Activated CD8-positive, alpha-beta T cell treated with anti-CD3 and anti-CD28 coated beads, Interleukin-2, amount 10 ng/mL, durations not matched to agents 7 days and 5 days (primary cell): ENCODE data around the gene CXCL12. TPM values are rescaled to one million over a fixed set of nuclear protein-coding genes. Genes with fewer than 3 reads are reported as not detected.

Experiments used
- ATAC-seq: fragments of 150-1000 bp; cut with Tn5 transposase; one replicate; pipeline ENCODE4 v1.10.0; 2021; ENCODE audit warnings: moderate library complexity
- CTCF ChIA-PET: fragments of 350-600 bp; sonication (Branson Sonifier 250); formaldehyde crosslinking; loops from one replicate; lab custom pipeline; 2021; ENCODE audit warnings: antibody characterized with exemption; lab: Charles Lee
- POLR2A ChIA-PET: fragments of 350-600 bp; sonication (Branson Sonifier 250); formaldehyde crosslinking; loops from one replicate; lab custom pipeline; 2021; ENCODE audit warnings: antibody characterized with exemption; lab: Charles Lee
- DNase-seq: peaks from one replicate; pipeline ENCODE4 v3.0.0-alpha.2; 2020
- H3K27ac Mint-ChIP-seq: one replicate; pipeline ENCODE4 v1.8.0; 2021; ENCODE audit warnings: mild to moderate bottlenecking, mixed read lengths
- H3K27me3 Mint-ChIP-seq: one replicate; pipeline ENCODE4 v1.8.0; 2021; ENCODE audit warnings: low read depth, mixed read lengths
- H3K36me3 Mint-ChIP-seq: one replicate; pipeline ENCODE4 v1.8.0; 2021; ENCODE audit warnings: low read depth, mixed read lengths
- H3K4me1 Mint-ChIP-seq: one replicate; pipeline ENCODE4 v1.8.0; 2021; ENCODE audit warnings: low read depth, mixed read lengths
- H3K4me3 Mint-ChIP-seq: one replicate; pipeline ENCODE4 v1.8.0; 2021; ENCODE audit warnings: mild to moderate bottlenecking, mixed read lengths
- H3K9me3 Mint-ChIP-seq: one replicate; pipeline ENCODE4 v1.8.0; 2022; ENCODE audit warnings: mixed read lengths; ENCODE audit not compliant: insufficient read depth
- total RNA-seq, 2 experiments: library from RNA; stranded (reverse); gene quantifications; one replicate each; pipeline ENCODE4 v1.2.3, GENCODE V29; 2021

Gene CXCL12
- total RNA-seq, 2 experiments from 2014 or later, result not detected

DNA sequence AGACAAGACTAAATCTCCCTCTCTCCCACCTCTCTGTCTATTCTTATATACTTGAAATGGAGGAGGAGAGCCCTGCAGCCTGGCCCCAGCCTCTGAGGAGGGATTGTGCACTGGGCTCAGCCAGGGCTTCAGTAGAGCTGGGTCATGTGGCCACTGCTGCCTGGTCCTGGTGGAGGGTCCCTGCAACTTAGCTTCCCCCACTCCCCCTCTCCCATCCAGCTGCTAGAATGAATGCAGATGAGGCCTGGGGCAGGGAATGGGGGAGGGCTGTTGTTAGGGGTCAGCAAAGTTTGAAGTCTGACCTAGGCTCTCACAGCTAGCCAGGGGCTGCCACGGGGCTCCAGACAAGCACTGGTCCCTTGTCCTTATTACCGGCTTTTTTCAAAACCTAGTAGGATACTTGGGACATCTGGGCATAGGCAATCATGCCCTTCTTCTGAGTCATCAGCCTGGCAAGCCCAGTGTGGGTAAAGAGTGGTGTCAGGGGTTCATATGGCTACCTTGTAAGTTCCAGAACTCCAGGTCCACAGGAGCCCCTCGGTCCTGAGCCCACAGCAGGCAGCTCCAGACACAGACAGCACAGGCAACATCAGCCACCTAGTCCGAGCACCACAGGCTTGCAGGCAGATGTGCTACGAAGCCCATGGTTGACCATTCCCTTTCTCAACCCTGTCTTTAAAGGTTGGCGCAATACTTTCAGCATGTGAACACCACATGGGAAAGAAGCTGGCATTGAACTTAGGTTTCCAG lies 12.8 kb upstream of the CXCL12 start:
- H3K9me3 Mint-ChIP-seq, result no peaks in the 10 kb centered on the region
- ATAC-seq (no peak), DNase-seq (no peak)
- H3K27me3 Mint-ChIP-seq, result peaks cover 7% of the 10 kb centered on the region
- no peaks in the 10 kb centered on the region for H3K36me3 Mint-ChIP-seq
- ChIA-PET CTCF (no interaction called here), POLR2A (no interaction called here)
- H3K4me1 Mint-ChIP-seq, result no peaks in the 10 kb centered on the region
- no peak overlapping the region for H3K27ac Mint-ChIP-seq
- no peak overlapping the region for H3K4me3 Mint-ChIP-seq

DNA sequence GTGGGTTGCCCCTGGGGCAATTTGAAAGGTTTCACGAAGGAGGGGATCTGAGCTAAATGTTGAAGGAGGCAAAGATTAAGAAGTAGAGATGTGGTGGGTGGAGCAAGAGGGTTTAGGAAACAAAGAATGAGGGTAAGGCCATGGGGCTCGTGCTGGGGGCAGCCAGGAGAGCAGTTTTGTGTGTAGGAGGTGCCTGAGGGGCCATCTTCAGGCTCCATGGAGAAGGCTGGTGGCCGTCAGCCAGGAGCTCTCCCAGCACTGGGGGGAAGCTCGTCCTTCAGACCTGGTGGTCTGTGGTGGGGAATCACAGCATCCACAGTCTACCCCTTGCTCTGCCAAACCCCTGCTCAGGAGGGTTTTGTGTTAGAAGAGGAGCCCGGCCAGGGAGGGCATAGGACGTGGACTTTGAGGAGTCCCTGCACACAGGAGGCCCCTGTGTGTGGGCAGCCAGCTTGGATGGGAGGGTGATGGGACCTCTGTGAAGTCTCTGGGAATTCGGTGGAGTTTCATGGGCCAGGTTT lies 11.8 kb upstream of the CXCL12 start:
- Mint-ChIP-seq H3K4me3 (no peak overlapping the region), H3K9me3 (no peaks in the 10 kb centered on the region), H3K4me1 (no peaks in the 10 kb centered on the region), H3K36me3 (no peaks in the 10 kb centered on the region), H3K27me3 (peaks cover 9% of the 10 kb centered on the region), H3K27ac (no peak overlapping the region)
- no peak for ATAC-seq
- ChIA-PET POLR2A (no interaction called here), CTCF (no interaction called here)
- no peak for DNase-seq

DNA sequence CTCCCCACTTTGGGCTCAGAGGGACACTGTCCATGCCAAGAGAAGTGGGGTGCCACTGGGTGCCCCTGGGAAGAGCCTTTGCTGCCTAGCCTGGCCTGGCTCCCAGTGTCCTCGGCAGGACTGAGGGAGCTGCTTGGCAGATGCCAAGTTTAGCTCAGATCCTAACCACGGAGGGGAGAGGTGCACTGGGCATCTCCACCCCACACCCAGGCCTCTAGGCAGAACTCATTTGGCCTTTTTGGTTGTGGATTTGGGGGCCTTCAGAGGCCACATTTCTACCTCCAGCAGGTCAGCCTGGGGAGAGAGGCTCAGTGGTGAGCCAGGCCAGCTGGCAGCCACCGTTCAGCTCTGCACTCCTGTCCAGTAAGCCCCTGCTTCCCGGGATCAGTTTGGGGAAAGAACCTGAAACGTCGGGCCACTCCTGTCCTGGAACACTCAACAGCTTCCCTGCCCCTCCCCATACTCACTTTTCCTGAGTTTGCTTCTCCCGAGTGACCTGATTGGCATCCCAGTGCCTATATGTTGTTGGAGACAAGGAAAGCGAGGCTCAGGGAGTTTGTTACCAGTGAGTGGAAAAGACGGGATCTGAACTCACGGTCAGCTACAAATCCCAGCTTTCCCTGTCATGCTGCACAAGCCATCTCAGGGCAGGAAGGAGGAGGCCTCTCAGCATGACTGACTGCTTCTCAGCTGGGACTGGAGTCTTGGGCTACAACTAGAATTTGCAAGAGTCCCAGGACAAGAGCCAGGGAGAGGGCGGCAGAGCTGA lies 11.2 kb upstream of the CXCL12 start:
- H3K4me1 Mint-ChIP-seq, result no peaks in the 10 kb centered on the region
- no peak overlapping the region for H3K4me3 Mint-ChIP-seq
- DNase-seq (no peak), ATAC-seq (no peak)
- H3K27ac Mint-ChIP-seq, result no peak overlapping the region
- POLR2A ChIA-PET, result no interaction called here
- CTCF ChIA-PET, result no interaction called here
- peaks cover 9% of the 10 kb centered on the region for H3K27me3 Mint-ChIP-seq
- H3K36me3 Mint-ChIP-seq, result no peaks in the 10 kb centered on the region
- H3K9me3 Mint-ChIP-seq, result no peaks in the 10 kb centered on the region

DNA sequence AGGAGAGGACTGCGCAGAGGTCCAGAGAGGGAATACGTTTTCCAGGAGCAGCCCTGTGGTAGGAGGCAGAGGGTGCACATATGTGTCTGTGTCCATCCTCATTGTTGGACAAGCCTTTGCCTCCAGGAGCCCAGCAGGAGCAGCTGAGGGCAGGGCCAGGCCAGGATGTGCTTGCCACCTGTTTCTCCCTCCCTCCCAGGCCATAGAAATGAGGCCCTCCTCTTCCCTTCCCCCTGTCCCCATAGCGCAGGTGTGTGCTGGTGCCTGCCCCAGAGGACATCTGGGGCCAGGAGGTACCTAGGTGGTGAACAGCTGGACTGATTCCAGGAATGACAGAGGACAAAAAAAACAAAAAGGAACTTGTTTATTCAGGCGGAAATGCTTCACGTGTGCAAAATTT lies 10.5 kb upstream of the CXCL12 start:
- Mint-ChIP-seq H3K36me3 (no peaks in the 10 kb centered on the region), H3K27me3 (peaks cover 5% of the 10 kb centered on the region), H3K4me1 (no peaks in the 10 kb centered on the region), H3K4me3 (no peak overlapping the region), H3K9me3 (no peaks in the 10 kb centered on the region), H3K27ac (no peak overlapping the region)
- no peak for DNase-seq
- no peak for ATAC-seq
- ChIA-PET POLR2A (no interaction called here), CTCF (no interaction called here)

DNA sequence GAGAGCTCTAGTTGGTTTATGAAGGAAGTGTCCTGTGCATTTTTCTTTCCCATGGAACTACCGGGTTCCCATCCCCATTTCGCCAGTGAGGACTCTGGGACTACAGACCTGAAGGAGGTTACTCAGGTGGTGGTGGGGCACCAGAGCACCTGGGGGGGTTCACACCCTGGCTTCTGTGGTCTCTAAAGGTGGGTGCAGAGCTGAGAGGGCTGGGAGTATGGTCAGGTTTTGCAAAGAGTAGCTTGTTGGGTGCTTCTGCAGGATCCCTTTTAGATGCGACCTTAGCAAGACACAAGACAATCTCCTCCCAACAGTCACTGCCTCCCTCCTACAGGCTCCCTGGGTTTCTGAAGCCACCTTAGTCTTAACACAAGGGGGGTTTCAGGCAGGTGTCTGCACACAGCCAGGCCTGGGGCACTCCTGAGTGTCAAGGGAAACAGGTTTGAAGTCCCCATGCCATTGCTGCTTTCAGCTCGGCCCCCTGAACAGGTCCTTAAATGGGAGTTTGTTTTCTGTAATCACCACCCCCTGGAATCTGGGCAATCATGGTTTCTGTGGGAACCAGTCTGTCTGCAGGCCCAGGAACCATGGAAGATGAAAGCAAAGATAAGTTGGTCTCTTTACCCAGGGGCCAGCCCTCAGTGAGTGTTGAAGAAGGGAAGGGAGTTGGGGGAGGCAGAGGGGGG lies 9.9 kb upstream of the CXCL12 start:
- Mint-ChIP-seq H3K27me3 (peaks cover 5% of the 10 kb centered on the region), H3K4me3 (no peak overlapping the region), H3K9me3 (no peaks in the 10 kb centered on the region), H3K27ac (no peak overlapping the region), H3K36me3 (no peaks in the 10 kb centered on the region), H3K4me1 (no peaks in the 10 kb centered on the region)
- POLR2A ChIA-PET, result no interaction called here
- DNase-seq, result no peak
- no peak for ATAC-seq
- CTCF ChIA-PET, result no interaction called here

DNA sequence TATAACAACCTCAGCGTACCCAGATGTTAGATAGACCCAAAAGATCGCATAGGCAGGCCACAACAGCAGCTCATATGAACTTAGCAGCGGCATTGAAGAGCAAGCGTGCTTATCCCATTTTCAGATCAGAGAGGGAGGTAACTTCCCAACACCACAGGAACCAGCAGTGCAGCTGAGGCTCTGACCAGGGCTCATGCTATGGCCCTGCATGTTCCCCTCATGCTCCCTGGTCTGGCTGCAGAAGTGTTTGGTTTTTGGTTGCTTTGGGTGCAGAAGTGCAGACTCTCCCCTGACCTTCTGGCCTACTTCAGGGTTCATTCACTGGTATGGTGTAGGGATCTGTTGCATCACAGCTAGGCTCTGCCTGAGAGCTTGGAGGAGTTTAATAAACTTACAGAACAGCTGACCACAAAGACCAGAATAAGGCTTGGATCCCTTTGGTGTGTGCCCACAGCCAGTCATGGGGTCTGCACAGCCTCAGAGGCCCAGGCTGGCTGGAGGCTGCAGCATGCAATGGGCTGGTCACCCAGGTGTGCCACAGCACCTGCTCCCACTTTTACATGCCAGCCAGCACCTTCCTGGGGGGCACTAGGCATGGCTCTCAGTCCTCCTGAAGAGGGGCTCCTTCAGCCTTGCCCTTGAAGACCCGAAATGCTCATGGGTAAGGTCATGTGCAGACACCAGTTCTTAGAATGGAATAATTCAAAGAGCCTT lies 9.1 kb upstream of the CXCL12 start:
- DNase-seq, result no peak
- Mint-ChIP-seq H3K27ac (no peak overlapping the region), H3K9me3 (no peaks in the 10 kb centered on the region), H3K4me3 (no peak overlapping the region), H3K27me3 (peaks cover 5% of the 10 kb centered on the region), H3K36me3 (no peaks in the 10 kb centered on the region), H3K4me1 (no peaks in the 10 kb centered on the region)
- ChIA-PET CTCF (no interaction called here), POLR2A (no interaction called here)
- ATAC-seq, result no peak

DNA sequence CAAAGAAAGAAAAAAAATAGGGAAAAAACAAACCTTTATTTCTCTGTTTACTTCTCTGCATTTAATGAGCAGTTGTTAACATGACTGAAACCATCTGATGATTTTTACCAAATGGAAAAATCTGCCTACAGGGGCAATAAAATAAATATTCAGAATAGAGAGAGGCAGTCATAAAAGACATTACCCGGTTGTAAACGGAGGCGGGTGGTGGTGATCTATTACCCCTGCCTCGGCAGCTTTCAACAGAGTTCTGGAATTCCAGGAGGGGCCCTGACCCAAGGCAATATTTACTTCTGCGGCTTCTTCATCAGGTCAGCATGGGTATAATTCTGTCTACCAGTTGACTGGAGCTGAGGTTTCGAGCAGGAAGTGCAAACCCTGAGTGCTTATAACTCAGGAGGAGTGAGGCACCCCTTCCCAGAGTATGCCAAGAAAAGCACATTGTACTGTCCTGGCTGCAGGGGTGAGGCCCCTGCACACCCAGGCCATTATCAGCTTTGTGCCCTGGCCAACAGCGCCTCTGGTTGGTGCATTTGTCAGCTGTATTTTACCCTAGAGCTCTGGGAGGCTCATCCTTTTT lies 8.2 kb upstream of the CXCL12 start:
- no peaks in the 10 kb centered on the region for H3K36me3 Mint-ChIP-seq
- no peaks in the 10 kb centered on the region for H3K4me1 Mint-ChIP-seq
- no peak overlapping the region for H3K27ac Mint-ChIP-seq
- peaks cover 5% of the 10 kb centered on the region for H3K27me3 Mint-ChIP-seq
- ATAC-seq, result no peak
- no peak for DNase-seq
- ChIA-PET POLR2A (no interaction called here), CTCF (no interaction called here)
- no peaks in the 10 kb centered on the region for H3K9me3 Mint-ChIP-seq
- H3K4me3 Mint-ChIP-seq, result no peak overlapping the region

DNA sequence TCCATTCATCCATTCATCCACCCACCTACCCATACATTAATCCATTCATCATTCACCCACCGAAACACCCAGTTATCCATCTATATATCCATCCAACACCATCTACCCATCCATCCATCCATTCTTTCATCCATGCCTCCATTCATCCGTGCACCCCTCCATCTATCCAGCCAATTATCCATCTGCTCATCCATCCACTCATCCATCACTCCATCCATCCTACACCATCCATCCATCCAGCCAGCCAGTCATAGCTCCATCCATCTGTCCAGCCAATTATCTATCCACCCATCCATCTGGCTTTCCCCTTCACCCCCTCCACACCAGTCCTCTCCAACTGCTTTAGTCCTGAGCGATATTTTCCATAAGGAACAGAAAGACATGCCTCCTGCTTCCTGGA lies 7.5 kb upstream of the CXCL12 start:
- peaks cover 5% of the 10 kb centered on the region for H3K27me3 Mint-ChIP-seq
- H3K27ac Mint-ChIP-seq, result no peak overlapping the region
- H3K9me3 Mint-ChIP-seq, result no peaks in the 10 kb centered on the region
- no peaks in the 10 kb centered on the region for H3K4me1 Mint-ChIP-seq
- DNase-seq (no peak), ATAC-seq (no peak)
- CTCF ChIA-PET, result no interaction called here
- no peak overlapping the region for H3K4me3 Mint-ChIP-seq
- POLR2A ChIA-PET, result no interaction called here
- no peaks in the 10 kb centered on the region for H3K36me3 Mint-ChIP-seq

DNA sequence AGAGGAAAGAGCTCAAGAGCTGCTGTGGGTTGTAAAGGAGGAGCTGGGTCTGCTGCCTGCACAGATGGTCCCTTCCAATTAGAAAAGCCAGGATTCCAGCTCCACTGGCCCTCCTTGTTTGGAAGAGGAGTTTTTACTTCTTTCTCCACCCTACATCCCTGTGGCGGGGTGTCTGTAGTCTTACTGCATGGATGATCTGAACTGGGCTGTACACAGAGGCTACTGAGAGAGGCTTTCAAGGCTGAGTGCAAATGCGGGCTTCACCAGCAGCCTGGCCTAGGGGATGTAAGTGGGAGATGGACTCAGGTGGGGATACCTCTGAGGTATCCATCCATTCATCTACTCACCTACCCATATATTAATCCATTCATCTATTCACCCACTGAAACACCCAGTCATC lies 7.1 kb upstream of the CXCL12 start:
- Mint-ChIP-seq H3K9me3 (no peaks in the 10 kb centered on the region), H3K4me1 (no peaks in the 10 kb centered on the region), H3K36me3 (no peaks in the 10 kb centered on the region), H3K27me3 (peaks cover 6% of the 10 kb centered on the region), H3K27ac (no peak overlapping the region), H3K4me3 (no peak overlapping the region)
- POLR2A ChIA-PET, result no interaction called here
- CTCF ChIA-PET, result no interaction called here
- ATAC-seq (no peak), DNase-seq (no peak)

DNA sequence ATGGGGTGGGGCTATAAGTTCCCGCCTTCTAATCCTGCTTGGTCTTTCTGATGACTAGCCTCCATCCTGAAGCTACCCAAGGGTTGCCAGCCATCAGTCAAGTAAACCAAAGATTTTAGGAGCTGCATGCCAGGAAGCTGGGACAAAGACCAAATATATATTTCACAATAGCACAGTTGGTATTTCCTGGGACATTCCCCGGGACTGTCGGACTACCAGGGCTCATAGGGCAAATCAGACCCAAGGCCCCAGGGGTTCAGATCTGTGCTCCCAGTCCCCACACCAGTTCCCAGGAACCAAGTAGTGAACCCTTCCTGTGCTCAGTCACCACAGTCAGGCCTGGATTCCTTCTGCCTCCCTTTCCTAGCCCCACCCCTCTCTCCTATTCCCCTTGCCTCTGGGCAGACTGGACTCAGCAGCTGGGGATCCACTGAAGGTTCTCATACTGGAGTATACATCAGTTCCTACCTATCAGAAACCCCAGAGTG lies 5.7 kb upstream of the CXCL12 start:
- ATAC-seq (no peak), DNase-seq (no peak)
- Mint-ChIP-seq H3K9me3 (no peaks in the 10 kb centered on the region), H3K4me3 (no peak overlapping the region), H3K36me3 (no peaks in the 10 kb centered on the region), H3K27ac (no peak overlapping the region), H3K27me3 (peaks cover 11% of the 10 kb centered on the region), H3K4me1 (peaks cover 2% of the 10 kb centered on the region)
- POLR2A ChIA-PET, result no interaction called here
- CTCF ChIA-PET, result no interaction called here

DNA sequence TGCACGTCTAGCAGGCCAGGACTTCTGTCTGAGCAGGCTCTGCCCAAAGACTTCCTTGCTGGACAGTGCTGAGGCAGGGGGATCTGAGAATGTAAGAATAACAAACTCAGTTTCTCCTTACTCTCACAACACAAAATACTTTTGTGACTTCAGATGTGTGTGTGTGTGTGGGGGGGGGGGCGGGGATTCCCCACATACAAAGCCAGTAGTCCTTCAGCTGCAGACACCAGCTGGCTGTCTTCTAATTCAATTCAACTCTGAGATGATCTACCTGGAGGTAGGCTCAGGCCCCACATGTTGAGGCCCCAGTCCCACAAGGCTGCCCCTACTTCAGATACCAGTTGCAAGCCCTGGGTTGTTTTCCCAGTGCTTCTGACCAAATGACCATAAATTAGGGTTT lies 4.7 kb upstream of the CXCL12 start:
- Mint-ChIP-seq H3K4me1 (peaks cover 5% of the 10 kb centered on the region), H3K36me3 (no peaks in the 10 kb centered on the region), H3K27me3 (peaks cover 16% of the 10 kb centered on the region), H3K4me3 (no peak overlapping the region), H3K27ac (no peak overlapping the region), H3K9me3 (no peaks in the 10 kb centered on the region)
- ATAC-seq, result no peak
- CTCF ChIA-PET, result no interaction called here
- POLR2A ChIA-PET, result no interaction called here
- no peak for DNase-seq
